GM13977 (cell line): ENCODE results near the gene FAM3A.

Experiments used
- DNase-seq: peaks from one replicate; pipeline ENCODE4 v3.0.0; 2012; ENCODE audit warnings: low spot score
- in situ Hi-C: fragments of 300-500 bp; cut with MboI; formaldehyde crosslinking; loops from one replicate; pipeline ENCODE4 v1.12.0; 2022; ENCODE audit warnings: low sequenced_read_pairs, low pct_unique_long_range_greater_than_20kb, mixed read lengths, inconsistent platforms; ENCODE audit not compliant: unreplicated experiment
- TF ChIP-seq, protein P1 (sequence below): IDR thresholded peaks from 2 replicates; pipeline ENCODE4 v1.5.1; 2012; ENCODE audit warnings: mild to moderate bottlenecking, control low read depth; ENCODE audit not compliant: insufficient read depth; ENCODE audit errors: extremely low read depth, missing control alignments

FAM3A gene

DNA sequence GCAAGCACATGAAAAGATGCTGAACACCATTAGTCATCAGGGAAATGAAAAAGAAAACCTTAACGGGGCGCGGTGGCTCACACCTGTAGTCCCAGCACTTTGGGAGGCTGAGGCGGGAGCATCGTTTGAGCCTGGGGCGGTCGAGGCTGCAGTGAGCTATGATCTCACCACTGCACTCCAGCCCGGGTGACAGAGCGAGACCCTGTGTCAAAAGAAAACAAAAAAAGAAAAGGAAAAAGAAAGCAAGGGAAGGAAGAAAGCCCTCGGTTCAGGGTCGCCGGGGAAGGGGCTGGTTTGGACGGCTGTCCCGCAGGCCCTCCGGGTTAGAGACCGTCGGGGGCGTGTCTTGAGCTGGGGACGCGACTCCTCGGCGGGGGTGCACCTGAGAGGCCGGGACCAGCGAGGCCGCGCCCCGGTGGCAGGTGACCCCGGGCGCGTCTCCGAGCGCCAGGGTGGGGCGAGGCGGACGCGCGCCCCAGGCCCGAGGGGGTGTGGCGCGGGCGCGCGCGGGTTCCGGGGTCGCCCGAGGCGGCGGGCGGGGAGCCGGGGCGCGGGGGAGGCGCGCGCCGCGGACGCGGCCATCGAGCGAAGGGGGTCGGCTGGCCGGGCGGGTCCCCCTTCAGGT lies 58.4 kb downstream of the FAM3A start:
- TF ChIP-seq, protein P1, sequence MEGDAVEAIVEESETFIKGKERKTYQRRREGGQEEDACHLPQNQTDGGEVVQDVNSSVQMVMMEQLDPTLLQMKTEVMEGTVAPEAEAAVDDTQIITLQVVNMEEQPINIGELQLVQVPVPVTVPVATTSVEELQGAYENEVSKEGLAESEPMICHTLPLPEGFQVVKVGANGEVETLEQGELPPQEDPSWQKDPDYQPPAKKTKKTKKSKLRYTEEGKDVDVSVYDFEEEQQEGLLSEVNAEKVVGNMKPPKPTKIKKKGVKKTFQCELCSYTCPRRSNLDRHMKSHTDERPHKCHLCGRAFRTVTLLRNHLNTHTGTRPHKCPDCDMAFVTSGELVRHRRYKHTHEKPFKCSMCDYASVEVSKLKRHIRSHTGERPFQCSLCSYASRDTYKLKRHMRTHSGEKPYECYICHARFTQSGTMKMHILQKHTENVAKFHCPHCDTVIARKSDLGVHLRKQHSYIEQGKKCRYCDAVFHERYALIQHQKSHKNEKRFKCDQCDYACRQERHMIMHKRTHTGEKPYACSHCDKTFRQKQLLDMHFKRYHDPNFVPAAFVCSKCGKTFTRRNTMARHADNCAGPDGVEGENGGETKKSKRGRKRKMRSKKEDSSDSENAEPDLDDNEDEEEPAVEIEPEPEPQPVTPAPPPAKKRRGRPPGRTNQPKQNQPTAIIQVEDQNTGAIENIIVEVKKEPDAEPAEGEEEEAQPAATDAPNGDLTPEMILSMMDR = no peak
- DNase-seq = peak; percentile 90
- in situ Hi-C loops = no loop called here
